A673 (cell line): ENCODE data around the gene CPLX1. TPM values are rescaled to one million over a fixed set of nuclear protein-coding genes. Genes with fewer than 3 reads are reported as not detected.

Experiments used
- BruUV-seq: library from RNA; stranded (reverse); fragments of 400-500 nt; replicated peaks from 2 replicates; lab custom pipeline; 2021; lab: Mats Ljungman, UMichigan
- CTCF ChIA-PET: fragments of 300-600 bp; sonication (Branson Sonifier 250); formaldehyde crosslinking; loops from one replicate; lab custom pipeline; 2022; ENCODE audit warnings: antibody characterized with exemption; lab: Charles Lee
- POLR2A ChIA-PET: fragments of 300-600 bp; sonication (Branson Sonifier 250); formaldehyde crosslinking; loops from one replicate; lab custom pipeline; 2022; ENCODE audit warnings: antibody characterized with exemption; ENCODE audit not compliant: low non-redundant PET; lab: Charles Lee
- DNase-seq: peaks from one replicate; pipeline ENCODE4 v3.0.0-alpha.2; 2015; ENCODE audit warnings: low spot score
- H3K27ac ChIP-seq: fragments of 200-600 bp; sonication (generic); 2 replicates; pipeline ENCODE4 v1.5.1; 2016; ENCODE audit warnings: mixed run types, low read depth, mild to moderate bottlenecking, mixed read lengths, antibody characterized with exemption, low read length; ENCODE audit not compliant: poor library complexity, severe bottlenecking
- H3K27me3 ChIP-seq: fragments of 200-600 bp; sonication (generic); replicated peaks from 2 replicates; pipeline ENCODE4 v1.6.1; 2017; ENCODE audit warnings: mixed run types, low read depth, mild to moderate bottlenecking, mixed read lengths, antibody characterized with exemption, low read length; ENCODE audit not compliant: insufficient read depth, poor library complexity
- H3K36me3 ChIP-seq: fragments of 200-600 bp; sonication (generic); 2 replicates; pipeline ENCODE4 v1.6.1; 2016; ENCODE audit warnings: mixed run types, mild to moderate bottlenecking, mixed read lengths, antibody characterized with exemption, low read length; ENCODE audit not compliant: insufficient read depth, poor library complexity, severe bottlenecking
- H3K4me1 ChIP-seq: fragments of 200-600 bp; sonication (generic); 2 replicates; pipeline ENCODE4 v1.6.1; 2017; ENCODE audit warnings: mixed run types, mild to moderate bottlenecking, mixed read lengths, antibody characterized with exemption, low read length; ENCODE audit not compliant: insufficient read depth, poor library complexity, severe bottlenecking
- H3K4me3 ChIP-seq: fragments of 200-600 bp; sonication (generic); 2 replicates; pipeline ENCODE4 v1.5.1; 2016; ENCODE audit warnings: low read depth, mixed run types, mild to moderate bottlenecking, mixed read lengths, low read length; ENCODE audit not compliant: poor library complexity, severe bottlenecking
- H3K9me3 ChIP-seq: fragments of 200-600 bp; sonication (generic); 2 replicates; pipeline ENCODE4 v1.6.1; 2016; ENCODE audit warnings: mixed run types, low read depth, mild to moderate bottlenecking, mixed read lengths, antibody characterized with exemption, low read length; ENCODE audit not compliant: poor library complexity, severe bottlenecking
- CTCF ChIP-seq: fragments of 300-800, 200-600 bp; sonication (generic); conservative IDR thresholded peaks from 2 replicates; pipeline ENCODE4 v1.5.1; 2017; ENCODE audit warnings: low read depth, mild to moderate bottlenecking, antibody characterized with exemption, low read length, moderate library complexity, mixed read lengths
- EZH2 ChIP-seq: fragments of 200-600 bp; sonication (generic); IDR thresholded peaks from 2 replicates; pipeline ENCODE4 v1.6.1; 2017; ENCODE audit warnings: borderline replicate concordance, low read depth, mild to moderate bottlenecking, mixed read lengths, antibody characterized with exemption, low read length; ENCODE audit not compliant: poor library complexity, severe bottlenecking
- intact Hi-C: fragments of 100-400 bp; cut with micrococcal nuclease; formaldehyde crosslinking; loops from one replicate; pipeline ENCODE4 v1.10.0; 2022; ENCODE audit not compliant: unreplicated experiment
- total RNA-seq: library from RNA; stranded (reverse); gene quantifications from 2 replicates; pipeline ENCODE4 v1.2.3, GENCODE V29; 2021

CPLX1 gene
- total RNA-seq, 1 experiment from 2014 or later = 4.6 TPM

GRCh38 chr4:773214-773613 lies 52.7 kb downstream of the CPLX1 start:
- Histone ChIP-seq H3K9me3 (no peaks in the 10 kb centered on the region), H3K4me1 (no peaks in the 10 kb centered on the region), H3K27me3 (no peaks in the 10 kb centered on the region), H3K36me3 (peaks cover 64% of the 10 kb centered on the region), H3K27ac (no peak overlapping the region), H3K4me3 (no peak overlapping the region)
- ChIA-PET POLR2A (no interaction called here), CTCF (no interaction called here)
- DNase-seq = no peak
- BruUV-seq = no TSS peak
- TF ChIP-seq CTCF (no peak), EZH2 (no peak)
- intact Hi-C loops = no loop called here

- TF ChIP-seq EZH2 (no peak), CTCF (no peak)
- ChIA-PET POLR2A (no interaction called here), CTCF (no interaction called here)
- H3K36me3 ChIP-seq = peaks cover 64% of the 10 kb centered on the region
- no peak overlapping the region for H3K27ac ChIP-seq
- no TSS peak for BruUV-seq
- intact Hi-C loops = no loop called here
- H3K9me3 ChIP-seq = no peaks in the 10 kb centered on the region
- no peak overlapping the region for H3K4me3 ChIP-seq
- DNase-seq = no peak
- H3K27me3 ChIP-seq = no peaks in the 10 kb centered on the region
- H3K4me1 ChIP-seq = no peaks in the 10 kb centered on the region
Measured at GRCh38 chr4:772776-773175, 53.2 kb downstream of the CPLX1 start.

- Histone ChIP-seq H3K36me3 (peaks cover 63% of the 10 kb centered on the region), H3K4me1 (no peaks in the 10 kb centered on the region), H3K27ac (no peak overlapping the region), H3K4me3 (no peak overlapping the region), H3K27me3 (no peaks in the 10 kb centered on the region), H3K9me3 (no peaks in the 10 kb centered on the region)
- CTCF ChIA-PET = no interaction called here
- POLR2A ChIA-PET = no interaction called here
- intact Hi-C loops = no loop called here
- DNase-seq = no peak
- no peak for TF ChIP-seq EZH2
- no peak for TF ChIP-seq CTCF
- BruUV-seq = no TSS peak
Measured at GRCh38 chr4:772118-772517, 53.8 kb downstream of the CPLX1 start.
